ENCODE measurements around the gene DAPK2.

The DAPK2 gene

GRCh38 chr15:63920504-63921175 lies 125.6 kb downstream of the DAPK2 start:
- H3K4me3 ChIP-seq (ENCODE audit: low read depth, low read length), result no peak overlapping the region
- TF ChIP-seq CTCF (IDR thresholded peaks at IDR 0.05; ENCODE audit: low read depth, low read length), result no peak
- no peak for TF ChIP-seq MAX (IDR thresholded peaks at IDR 0.05; ENCODE audit: low read depth, low read length)
- no peak for TF ChIP-seq POLR2A (IDR thresholded peaks at IDR 0.05; ENCODE audit: extremely low read depth, insufficient read length)
- TF ChIP-seq MYC (IDR thresholded peaks at IDR 0.05; ENCODE audit: low read depth, low read length), result no peak
- DNase-seq (ENCODE audit: low read depth), result no peak

GRCh38 chr15:63918901-63919348 lies 127.4 kb downstream of the DAPK2 start:
- no peak for DNase-seq (ENCODE audit: low read depth)
- H3K4me3 ChIP-seq (ENCODE audit: low read depth, low read length), result no peak overlapping the region
- TF ChIP-seq CTCF (IDR thresholded peaks at IDR 0.05; ENCODE audit: low read depth, low read length) (no peak), MAX (IDR thresholded peaks at IDR 0.05; ENCODE audit: low read depth, low read length) (no peak), POLR2A (IDR thresholded peaks at IDR 0.05; ENCODE audit: extremely low read depth, insufficient read length) (no peak), MYC (IDR thresholded peaks at IDR 0.05; ENCODE audit: low read depth, low read length) (no peak)

- no peak overlapping the region for H3K4me3 ChIP-seq (ENCODE audit: low read depth, low read length)
- no peak for TF ChIP-seq MYC (IDR thresholded peaks at IDR 0.05; ENCODE audit: low read depth, low read length)
- no peak for TF ChIP-seq CTCF (IDR thresholded peaks at IDR 0.05; ENCODE audit: low read depth, low read length)
- no peak for TF ChIP-seq POLR2A (IDR thresholded peaks at IDR 0.05; ENCODE audit: extremely low read depth, insufficient read length)
- TF ChIP-seq MAX (IDR thresholded peaks at IDR 0.05; ENCODE audit: low read depth, low read length), result no peak
- no peak for DNase-seq (ENCODE audit: low read depth)
Measured at GRCh38 chr15:63918317-63918672, 128.0 kb downstream of the DAPK2 start.

- TF ChIP-seq MAX (IDR thresholded peaks at IDR 0.05; ENCODE audit: low read depth, low read length), result no peak
- TF ChIP-seq MYC (IDR thresholded peaks at IDR 0.05; ENCODE audit: low read depth, low read length), result no peak
- TF ChIP-seq POLR2A (IDR thresholded peaks at IDR 0.05; ENCODE audit: extremely low read depth, insufficient read length), result no peak
- TF ChIP-seq CTCF (IDR thresholded peaks at IDR 0.05; ENCODE audit: low read depth, low read length), result no peak
- no peak for DNase-seq (ENCODE audit: low read depth)
- no peak overlapping the region for H3K4me3 ChIP-seq (ENCODE audit: low read depth, low read length)
Measured at GRCh38 chr15:63917588-63918316, 128.5 kb downstream of the DAPK2 start.

GRCh38 chr15:63915873-63916771 lies 130.2 kb downstream of the DAPK2 start:
- no peak overlapping the region for H3K4me3 ChIP-seq (ENCODE audit: low read depth, low read length)
- DNase-seq (ENCODE audit: low read depth), result peak; percentile 28
- no peak for TF ChIP-seq MAX (IDR thresholded peaks at IDR 0.05; ENCODE audit: low read depth, low read length)
- peak; percentile 16 for TF ChIP-seq CTCF (IDR thresholded peaks at IDR 0.05; ENCODE audit: low read depth, low read length)
